GM12878 (cell line): ENCODE results near the gene SMOC1.

Experiments
- BRCA1 ChIP-seq: IDR thresholded peaks from 2 replicates; pipeline ENCODE4 v1.6.1; 2011; ENCODE audit warnings: low read depth, low read length, improper control_type of control experiment
- CTCF ChIP-seq, 3 experiments: IDR thresholded peaks in 2 of 3; conservative IDR thresholded peaks in 1 of 3; 2 replicates each; pipeline ENCODE4 v1.5.1; 2011; ENCODE audit warnings: low read depth in 3 of 3, low read length in 3 of 3, mild to moderate bottlenecking in 3 of 3, control low read depth in 2 of 3, moderate library complexity in 2 of 3, inconsistent platforms in 1 of 3, mixed read lengths in 1 of 3; ENCODE audit not compliant: control insufficient read depth in 2 of 3, insufficient read depth in 1 of 3; ENCODE audit errors: extremely low read depth in 1 of 3
- HCFC1 ChIP-seq: fragments of 150-350 bp; IDR thresholded peaks from 2 replicates; pipeline ENCODE4 v1.6.1; 2014; ENCODE audit warnings: low read length
- POLR2A ChIP-seq: IDR thresholded peaks from 2 replicates; pipeline ENCODE4 v1.6.1; 2011; ENCODE audit warnings: low read depth, mild to moderate bottlenecking, low read length
- ZNF274 ChIP-seq: IDR thresholded peaks from one replicate; pipeline ENCODE4 v1.8.0; 2011; ENCODE audit not compliant: insufficient read length, insufficient read depth

DNA sequence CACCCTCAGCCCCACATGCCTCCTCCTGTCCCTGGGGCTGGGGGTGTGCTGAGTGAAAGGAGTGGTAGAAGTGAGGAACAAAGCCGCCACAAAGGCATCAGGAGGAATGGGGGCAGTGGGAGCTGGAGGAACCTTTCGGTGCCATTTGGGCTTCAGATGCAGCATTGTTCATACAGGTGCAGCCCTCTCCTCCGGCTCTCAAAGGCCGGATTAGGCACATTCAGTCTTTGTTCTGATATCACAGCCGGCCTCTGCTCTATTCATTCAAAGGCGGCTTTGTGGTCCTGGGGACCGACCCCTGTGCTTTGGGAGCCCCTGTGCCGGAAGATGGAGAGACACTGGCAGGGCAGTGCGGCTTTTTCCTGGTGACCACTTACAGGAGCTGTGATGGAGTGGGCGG, 53.2 kb downstream of the SMOC1 start:
- no peak for TF ChIP-seq CTCF (IDR thresholded peaks at IDR 0.05 in 2 of 3, conservative IDR thresholded peaks at IDR 0.05 in 1 of 3; ENCODE audit: control insufficient read depth in 2 of 3, extremely low read depth in 1 of 3, insufficient read depth in 1 of 3, low read depth in 3 of 3, low read length in 3 of 3)
- TF ChIP-seq ZNF274, result no peak
- TF ChIP-seq BRCA1, result no peak
- TF ChIP-seq HCFC1, result no peak
- TF ChIP-seq POLR2A, result no peak
